ENCODE data around the gene CCDC154. TPM values are rescaled to one million over a fixed set of nuclear protein-coding genes. Genes with fewer than 3 reads are reported as not detected.

Gene CCDC154
- total and polyA plus RNA-seq, 2 donors (not counting 3 experiments of a cell fraction or from before 2014, with no cell fraction given) = 0.65 to 0.75 TPM

- Histone ChIP-seq H3K4me2 (ENCODE audit: insufficient read depth, low read length) (no peak overlapping the region), H3K27me3 (ENCODE audit: control insufficient read depth in 2 of 2, insufficient read depth in 2 of 2, low read length in 2 of 2) (no peaks in the 10 kb centered on the region), H3K27ac (ENCODE audit: insufficient read depth, low read depth, low read length) (no peak overlapping the region), H3K4me3 (replicated peaks in 1 of 3; ENCODE audit: insufficient read depth in 1 of 3, low read depth in 1 of 3, low read length in 3 of 3) (no peak overlapping the region), H3K9me3 (replicated peaks; ENCODE audit: control insufficient read depth, insufficient read depth, low read length) (no peaks in the 10 kb centered on the region), H3K36me3 (ENCODE audit: control insufficient read depth in 2 of 2, extremely low read depth in 1 of 2, insufficient read depth in 2 of 2, low read length in 2 of 2) (peaks cover 0 to 14% of the 10 kb centered on the region in 2 experiments), H3K79me2 (ENCODE audit: control insufficient read depth, insufficient read depth, low read length) (no peaks in the 10 kb centered on the region), H3K4me1 (ENCODE audit: control insufficient read depth, extremely low read depth, insufficient read depth, low read length) (no peaks in the 10 kb centered on the region), H3K9me1 (replicated peaks; ENCODE audit: control insufficient read depth, extremely low read depth, insufficient read depth, low read length) (no peaks in the 10 kb centered on the region), H4K20me1 (replicated peaks; ENCODE audit: control insufficient read depth, extremely low read depth, insufficient read depth, low read length) (no peaks in the 10 kb centered on the region), H2AFZ (ENCODE audit: low read depth, low read length) (no peak overlapping the region), H3K9ac (replicated peaks; ENCODE audit: extremely low read depth, insufficient read depth, low read length) (no peak overlapping the region)
- TF ChIP-seq FOS (IDR thresholded peaks at IDR 0.05; ENCODE audit: borderline replicate concordance, insufficient read depth, low read length) (no peak), MYC (IDR thresholded peaks at IDR 0.05; ENCODE audit: low read depth, low read length) (no peak), POLR2A (IDR thresholded peaks at IDR 0.05; ENCODE audit: low read depth, low read length) (no peak), GATA2 (IDR thresholded peaks at IDR 0.05; ENCODE audit: insufficient read depth, insufficient read length, low read depth, low read length) (no peak), EZH2 (IDR thresholded peaks at IDR 0.05; ENCODE audit: borderline replicate concordance, low read depth, low read length, severe bottlenecking) (no peak), POLR2AphosphoS5 (IDR thresholded peaks at IDR 0.05; ENCODE audit: insufficient read depth, low read depth, low read length) (no peak), JUN (IDR thresholded peaks at IDR 0.05; ENCODE audit: borderline replicate concordance, insufficient read depth, insufficient read length, low read depth) (no peak), CTCF (IDR thresholded peaks at IDR 0.05; ENCODE audit: extremely low read depth in 1 of 2, insufficient read depth in 1 of 2, low read depth in 1 of 2, low read length in 2 of 2) (no peak), MAX (IDR thresholded peaks at IDR 0.05; ENCODE audit: insufficient read depth, insufficient read length) (no peak)
- intact Hi-C loops (cut with micrococcal nuclease) = no loop called here
- no peak for FAIRE-seq
- POLR2A ChIA-PET = no interaction called here
- no TSS peak for BruUV-seq (replicated peaks)
- dilution Hi-C loops (cut with MboI; ENCODE audit: extremely low pct_ligation_motif_present, low sequenced_read_pairs) = no loop called here
- CTCF ChIA-PET = interaction anchor here (2.0 kb wide), 1 partner anchor 143 kb away, joined by 5 read pairs; no protein-coding TSS in a partner anchor
- DNase-seq (ENCODE audit: low read depth, low spot score) = no peak
Measured at GRCh38 chr16:1443403-1443973, 868 bp downstream of the CCDC154 start.

Data from endothelial cell of umbilical vein (primary cell).